ENCODE results near the gene TAAR2. TPM values are rescaled to one million over a fixed set of nuclear protein-coding genes. Genes with fewer than 3 reads are reported as not detected.

Gene TAAR2
- total and polyA plus RNA-seq, 2 of the 8 experiments (the other 6 are each of a cell fraction or from before 2014, with no cell fraction given): not detected

- TF ChIP-seq USF2 (IDR thresholded peaks at IDR 0.05; ENCODE audit: low read length): no peak
These were observed 34.6 kb downstream of the TAAR2 start, which contains the start of gene TAAR5 (continued) for GRCh38 chr6:132589454-132589853.
